Naive thymus-derived CD8-positive, alpha-beta T cell (primary cell): ENCODE data around the gene OOSP3. TPM values are rescaled to one million over a fixed set of nuclear protein-coding genes. Genes with fewer than 3 reads are reported as not detected.
A peak's percentile ranks its signal among the peaks of the same experiment; 100 is the strongest.
"Not testable (repeated sequence)": the region's sequence is repeated elsewhere in the genome, so short reads cannot be mapped to it uniquely, and the experiment has no call there.

Source experiments
- ATAC-seq, 2 donors: fragments of 150-1000 bp; cut with Tn5 transposase in 1 of 2; sonication (Bioruptor Pico), chemical (Tn5 transposase) in 1 of 2; 1 replicate in 1 of 2; 2 replicates in 1 of 2; pipeline ENCODE4 v1.10.0; 2021; ENCODE audit warnings: mild to moderate bottlenecking in 2 of 2, moderate library complexity in 2 of 2
- POLR2A ChIA-PET: fragments of 350-600 bp; sonication (Branson Sonifier 250); formaldehyde crosslinking; loops from one replicate; lab custom pipeline; 2021; ENCODE audit warnings: antibody characterized with exemption; lab: Charles Lee
- DNase-seq, 10 donors: peaks; one replicate each; pipeline versions ENCODE4 v3.0.0 to v3.0.0-alpha.2; 2020 to 2022
- H3K27ac Mint-ChIP-seq, 10 donors: one replicate each; pipeline ENCODE4 v1.8.0; 2020 to 2022; ENCODE audit warnings: mild to moderate bottlenecking in 10 of 10, mixed read lengths in 10 of 10, moderate library complexity in 4 of 10, inconsistent platforms in 1 of 10
- H3K27me3 Mint-ChIP-seq, 5 donors: one replicate each; pipeline ENCODE4 v1.8.0; 2021 to 2022; ENCODE audit warnings: mixed read lengths in 5 of 5
- H3K36me3 Mint-ChIP-seq, 3 donors: one replicate each; pipeline ENCODE4 v1.8.0; 2020 to 2022; ENCODE audit warnings: mixed read lengths in 3 of 3, mild to moderate bottlenecking in 2 of 3, inconsistent platforms in 1 of 3
- H3K4me1 Mint-ChIP-seq, 4 donors: one replicate each; pipeline ENCODE4 v1.8.0; 2021 to 2022; ENCODE audit warnings: mixed read lengths in 4 of 4
- H3K4me3 Mint-ChIP-seq, 10 donors: one replicate each; pipeline ENCODE4 v1.8.0; 2020 to 2022; ENCODE audit warnings: mild to moderate bottlenecking in 10 of 10, mixed read lengths in 10 of 10, moderate library complexity in 6 of 10, inconsistent platforms in 1 of 10
- H3K9me3 Mint-ChIP-seq, 9 donors: one replicate each; pipeline ENCODE4 v1.8.0; 2020 to 2022; ENCODE audit warnings: mixed read lengths in 9 of 9, mild to moderate bottlenecking in 3 of 9, inconsistent platforms in 1 of 9, moderate library complexity in 1 of 9
- polyA plus RNA-seq, 3 donors: library from polyadenylated mRNA; unstranded; fragments of 300-500 nt; fragmentation: Illumina TruSeq; gene quantifications; one replicate each; pipeline ENCODE4 v1.2.3, GENCODE V29; 2021
- total RNA-seq, 8 experiments: library from RNA in 2 of 8; stranded (reverse) in 2 of 8; gene quantifications; one replicate each; pipeline ENCODE4 v1.2.3 and lab custom pipeline; 2021 to 2026

The OOSP3 gene
- not detected for total RNA-seq
- under 1 TPM in 1 of 3 donors, not detected in 2; 0.43 TPM for polyA plus RNA-seq
- 0 reads per million in 6 experiments for total RNA-seq (lab: John Stamatoyannopoulos, UW)

GRCh38 chr11:59878575-59878974, at the start of gene OOSP3:
TSS of gene OOSP3 (plus strand) at chr11:59878782. CDS start at chr11:59878809, 27 bp downstream.
- H3K4me1 Mint-ChIP-seq: no peaks in the 10 kb centered on the region
- H3K36me3 Mint-ChIP-seq: no peaks in the 10 kb centered on the region
- H3K27ac Mint-ChIP-seq: no peak within 1 kb of the TSS
- H3K27me3 Mint-ChIP-seq: peaks cover 8 to 36% (median 16%) of the 10 kb centered on the region in 5 donors
- ATAC-seq (no peak), DNase-seq (no peak)
- no peaks in the 10 kb centered on the region for H3K9me3 Mint-ChIP-seq
- no peak within 1 kb of the TSS for H3K4me3 Mint-ChIP-seq
- POLR2A ChIA-PET: no interaction called here

GRCh38 chr11:59829358-59829757, 49.2 kb upstream of the OOSP3 start:
- H3K36me3 Mint-ChIP-seq: no peaks in the 10 kb centered on the region
- H3K4me1 Mint-ChIP-seq: no peaks in the 10 kb centered on the region
- no peak for DNase-seq
- ATAC-seq: no peak
- POLR2A ChIA-PET: no interaction called here
- H3K27me3 Mint-ChIP-seq: peaks cover 0 to 5% (median 2%) of the 10 kb centered on the region in 5 donors
- H3K27ac Mint-ChIP-seq: no peak overlapping the region
- H3K9me3 Mint-ChIP-seq: no peaks in the 10 kb centered on the region
- H3K4me3 Mint-ChIP-seq: no peak overlapping the region

GRCh38 chr11:59833602-59834001, 45.0 kb upstream of the OOSP3 start:
- H3K27me3 Mint-ChIP-seq: peaks cover 0 to 2% (median 0%) of the 10 kb centered on the region in 5 donors
- no peaks in the 10 kb centered on the region for H3K4me1 Mint-ChIP-seq
- H3K27ac Mint-ChIP-seq: no peak overlapping the region
- H3K4me3 Mint-ChIP-seq: no peak overlapping the region
- no peaks in the 10 kb centered on the region for H3K36me3 Mint-ChIP-seq
- POLR2A ChIA-PET: no interaction called here
- no peak for DNase-seq
- no peaks in the 10 kb centered on the region for H3K9me3 Mint-ChIP-seq
- no peak for ATAC-seq

DNA sequence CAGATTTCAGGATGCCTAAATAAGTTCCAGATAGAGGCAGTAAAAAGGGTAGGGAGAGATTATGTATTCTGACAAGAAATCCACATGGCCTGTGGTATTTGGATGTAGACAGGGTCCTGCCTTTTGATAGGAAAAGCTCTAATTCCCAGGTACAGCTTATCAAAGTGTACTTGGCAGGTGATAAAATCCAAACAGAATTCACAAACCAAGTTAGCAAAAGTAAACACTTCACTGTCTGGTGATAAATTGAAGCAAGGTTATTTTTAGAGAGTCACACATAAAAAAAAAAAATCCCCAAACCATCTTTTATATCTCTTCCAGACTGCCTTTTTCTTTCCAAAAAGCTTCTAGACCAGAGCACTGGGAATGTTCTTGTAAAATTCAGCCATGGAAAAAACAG, 39.0 kb upstream of the OOSP3 start:
- ATAC-seq: no peak
- Mint-ChIP-seq H3K4me3 (no peak overlapping the region), H3K4me1 (no peaks in the 10 kb centered on the region), H3K9me3 (no peaks in the 10 kb centered on the region), H3K27ac (no peak overlapping the region), H3K36me3 (no peaks in the 10 kb centered on the region), H3K27me3 (peaks cover 0 to 10% (median 1%) of the 10 kb centered on the region in 5 donors)
- no peak for DNase-seq
- POLR2A ChIA-PET: no interaction called here

DNA sequence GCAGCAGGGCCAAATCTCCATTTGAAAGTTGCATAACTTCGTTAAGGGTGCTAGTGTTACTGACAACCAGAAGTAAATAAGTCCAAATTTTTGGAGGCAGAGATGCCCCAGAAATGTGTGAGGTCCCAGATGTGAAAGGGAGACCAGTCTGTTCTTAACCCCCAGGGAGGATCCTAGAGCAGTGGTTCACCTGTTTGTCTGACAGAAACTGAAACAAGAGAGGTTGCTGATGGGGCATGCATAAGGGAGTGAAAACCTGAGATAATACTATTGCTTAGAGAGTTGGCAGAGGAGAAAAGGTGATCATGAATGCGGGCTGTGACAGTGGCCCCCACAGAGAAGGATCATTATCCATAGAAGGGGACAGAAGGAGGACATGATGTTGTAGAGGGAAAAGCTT, 37.1 kb upstream of the OOSP3 start:
- H3K27ac Mint-ChIP-seq: no peak overlapping the region
- no peaks in the 10 kb centered on the region for H3K9me3 Mint-ChIP-seq
- DNase-seq (no peak), ATAC-seq (no peak)
- H3K36me3 Mint-ChIP-seq: no peaks in the 10 kb centered on the region
- H3K4me1 Mint-ChIP-seq: no peaks in the 10 kb centered on the region
- no peak overlapping the region for H3K4me3 Mint-ChIP-seq
- POLR2A ChIA-PET: interaction anchor here (0.5 kb wide), 1 partner anchor 511 kb away, joined by 4 read pairs; no protein-coding TSS in a partner anchor
- peaks cover 0 to 10% (median 1%) of the 10 kb centered on the region in 5 donors for H3K27me3 Mint-ChIP-seq

DNA sequence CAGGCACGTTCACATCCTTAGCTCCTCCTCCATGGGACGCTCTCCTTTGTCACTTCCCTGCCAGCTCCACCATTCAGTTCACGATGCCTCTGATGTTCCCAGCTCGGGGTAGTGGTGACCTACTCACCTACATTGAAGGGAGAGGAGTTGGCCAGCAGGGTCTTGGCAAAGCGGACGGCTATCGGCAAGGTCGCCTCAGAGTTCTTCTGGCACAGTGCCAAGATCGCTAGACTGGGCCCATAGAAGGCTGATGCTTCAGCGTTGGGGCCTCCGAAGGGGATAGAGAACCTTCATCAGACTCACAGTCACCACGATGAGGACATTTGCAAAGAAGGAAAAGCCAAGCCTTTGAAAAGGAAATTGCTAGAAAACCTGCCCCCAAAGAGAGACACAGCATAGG, 36.3 kb upstream of the OOSP3 start:
- no peak for ATAC-seq
- no peaks in the 10 kb centered on the region for H3K9me3 Mint-ChIP-seq
- H3K4me1 Mint-ChIP-seq: no peaks in the 10 kb centered on the region
- no peaks in the 10 kb centered on the region for H3K36me3 Mint-ChIP-seq
- DNase-seq: no peak
- H3K27me3 Mint-ChIP-seq: peaks cover 0 to 10% (median 2%) of the 10 kb centered on the region in 5 donors
- H3K4me3 Mint-ChIP-seq: no peak overlapping the region
- no peak overlapping the region for H3K27ac Mint-ChIP-seq
- POLR2A ChIA-PET: interaction anchor here (0.5 kb wide), 1 partner anchor 512 kb away, joined by 4 read pairs; no protein-coding TSS in a partner anchor

DNA sequence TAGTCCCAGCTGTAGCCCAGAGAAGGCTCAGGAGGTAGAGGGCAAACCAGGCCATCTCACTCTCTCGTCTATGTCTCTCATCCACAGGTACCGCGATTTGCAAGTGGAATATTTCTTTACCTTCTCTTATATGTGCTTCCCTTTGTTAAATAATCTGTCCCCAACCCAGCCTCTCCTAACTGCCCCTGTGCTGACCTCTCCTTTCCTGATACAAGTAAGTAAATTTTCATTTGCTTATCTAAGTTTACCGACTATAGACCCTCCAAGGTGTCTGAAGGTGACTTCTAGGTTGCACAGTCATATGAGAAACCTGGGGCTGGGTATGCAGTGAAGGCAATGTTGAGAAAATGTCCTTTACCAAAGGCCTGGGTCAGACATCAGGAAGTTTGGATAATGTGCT, 33.2 kb upstream of the OOSP3 start, which contains the start of gene CBLIF:
Gene CBLIF (minus strand): TSS at position 101 of the 400 bp plus-strand sequence. CDS start 46 bp downstream, at position 55.
- Mint-ChIP-seq H3K27me3 (peaks cover 0 to 10% (median 2%) of the 10 kb centered on the region in 5 donors), H3K36me3 (peaks cover 0 to under 1% (median 0%) of the 10 kb centered on the region in 3 donors), H3K27ac (no peak within 1 kb of the TSS), H3K4me3 (no peak within 1 kb of the TSS), H3K9me3 (peaks cover 0 to 4% (median 0%) of the 10 kb centered on the region in 9 donors), H3K4me1 (no peaks in the 10 kb centered on the region)
- POLR2A ChIA-PET: no interaction called here
- ATAC-seq: no peak
- DNase-seq: no peak

DNA sequence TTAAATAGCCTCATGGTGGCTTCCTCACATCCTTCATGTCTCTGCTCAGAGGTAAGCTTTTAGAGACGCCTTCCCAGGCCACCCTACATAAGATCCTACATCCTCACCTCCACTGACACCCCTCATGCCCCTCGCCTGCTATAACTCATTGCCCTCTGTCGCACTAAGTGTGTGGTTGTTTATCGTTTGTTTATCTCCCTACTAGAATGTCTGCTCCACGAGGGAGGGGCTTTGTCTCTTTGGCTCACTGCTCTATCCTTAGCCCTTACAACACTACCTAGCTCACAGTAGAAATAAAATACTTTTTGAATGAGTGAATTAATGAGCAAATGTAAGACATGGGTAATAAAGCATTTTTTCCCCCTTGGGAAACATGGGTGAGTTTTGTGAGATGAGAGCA, 32.0 kb upstream of the OOSP3 start:
- DNase-seq (no peak), ATAC-seq (no peak)
- Mint-ChIP-seq H3K4me3 (no peak overlapping the region), H3K4me1 (no peaks in the 10 kb centered on the region), H3K27me3 (peaks cover 0 to 13% (median 3%) of the 10 kb centered on the region in 5 donors), H3K36me3 (peaks cover 0 to 4% (median 0%) of the 10 kb centered on the region in 3 donors), H3K9me3 (peaks cover 0 to 4% (median 0%) of the 10 kb centered on the region in 9 donors), H3K27ac (no peak overlapping the region)
- POLR2A ChIA-PET: no interaction called here

GRCh38 chr11:59847626-59848025, 31.0 kb upstream of the OOSP3 start:
- POLR2A ChIA-PET: no interaction called here
- H3K27ac Mint-ChIP-seq: no peak overlapping the region
- H3K36me3 Mint-ChIP-seq: peaks cover 0 to 4% (median 0%) of the 10 kb centered on the region in 3 donors
- H3K9me3 Mint-ChIP-seq: peaks cover 0 to 4% (median 0%) of the 10 kb centered on the region in 9 donors
- DNase-seq (no peak), ATAC-seq (no peak)
- H3K27me3 Mint-ChIP-seq: peaks cover 0 to 4% (median 1%) of the 10 kb centered on the region in 5 donors
- no peak overlapping the region for H3K4me3 Mint-ChIP-seq
- H3K4me1 Mint-ChIP-seq: no peaks in the 10 kb centered on the region

DNA sequence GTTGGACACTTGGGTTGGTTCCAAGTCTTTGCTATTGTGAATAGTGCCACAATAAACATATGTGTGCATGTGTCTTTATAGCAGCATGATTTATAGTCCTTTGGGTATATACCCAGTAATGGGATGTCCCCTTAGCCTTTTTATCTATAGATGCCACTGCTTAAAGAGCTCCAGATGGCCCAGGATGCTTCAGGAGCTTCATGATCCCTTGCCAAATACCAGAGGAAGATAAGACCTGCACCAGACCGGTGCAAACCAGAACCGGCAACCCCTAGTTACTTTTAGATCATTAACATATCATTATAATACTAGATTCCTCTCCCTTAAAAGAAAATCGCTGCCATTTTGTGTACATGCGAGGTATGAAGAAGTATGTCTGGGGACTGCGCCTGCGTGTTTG, 30.1 kb upstream of the OOSP3 start:
- POLR2A ChIA-PET, H3K27ac Mint-ChIP-seq, ATAC-seq, H3K4me3 Mint-ChIP-seq, DNase-seq, H3K27me3 Mint-ChIP-seq, H3K9me3 Mint-ChIP-seq, H3K36me3 Mint-ChIP-seq, H3K4me1 Mint-ChIP-seq: not testable (repeated sequence)

DNA sequence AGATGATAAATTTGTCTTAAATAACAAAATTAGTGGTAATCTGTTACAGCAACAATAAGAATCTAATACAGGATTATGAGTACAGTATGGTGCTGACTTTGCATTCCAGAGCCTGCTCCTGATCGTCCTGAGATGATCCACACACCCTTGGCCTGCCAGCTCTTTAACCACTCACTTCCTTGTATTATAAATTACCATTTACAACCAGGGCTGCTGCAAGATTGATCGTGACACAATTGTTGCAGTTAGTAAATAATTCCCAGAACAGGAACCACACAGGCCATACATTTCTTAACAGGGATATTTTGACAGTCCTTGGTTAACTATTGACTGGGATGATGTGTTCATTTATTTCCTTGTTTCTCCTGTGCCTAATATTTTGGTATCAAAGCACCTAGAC, 29.5 kb upstream of the OOSP3 start:
- ATAC-seq (no peak), DNase-seq (no peak)
- Mint-ChIP-seq H3K27ac (no peak overlapping the region), H3K27me3 (peaks cover 0 to 4% (median 3%) of the 10 kb centered on the region in 5 donors), H3K4me1 (no peaks in the 10 kb centered on the region), H3K4me3 (no peak overlapping the region), H3K9me3 (peaks cover 0 to 4% (median 0%) of the 10 kb centered on the region in 9 donors), H3K36me3 (peaks cover 0 to 4% (median 0%) of the 10 kb centered on the region in 3 donors)
- POLR2A ChIA-PET: no interaction called here

- H3K36me3 Mint-ChIP-seq, DNase-seq, H3K4me3 Mint-ChIP-seq, H3K27ac Mint-ChIP-seq, POLR2A ChIA-PET, H3K27me3 Mint-ChIP-seq, ATAC-seq, H3K9me3 Mint-ChIP-seq, H3K4me1 Mint-ChIP-seq: not testable (repeated sequence)
Observed at GRCh38 chr11:59849551-59849950, 29.0 kb upstream of the OOSP3 start.

DNA sequence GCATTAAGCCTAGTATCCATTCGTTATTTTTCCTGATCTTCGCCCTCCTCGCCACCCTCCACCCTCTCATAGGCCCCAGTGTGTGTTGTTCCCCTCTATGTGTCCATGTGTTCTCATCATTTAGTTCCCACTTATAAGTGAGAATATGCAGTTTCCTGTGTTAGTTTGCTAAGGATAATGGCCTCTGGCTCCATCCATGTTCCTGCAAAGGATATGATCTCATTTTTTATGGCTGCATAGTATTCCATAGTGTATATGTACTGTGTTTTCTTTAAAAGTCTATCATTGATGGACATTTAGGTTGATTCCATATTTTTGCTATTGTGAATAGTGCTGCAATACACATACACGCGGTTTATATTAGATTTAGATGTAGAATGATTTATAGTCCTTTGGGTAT, 27.2 kb upstream of the OOSP3 start:
- ATAC-seq, H3K27me3 Mint-ChIP-seq, DNase-seq, H3K9me3 Mint-ChIP-seq, H3K4me1 Mint-ChIP-seq, POLR2A ChIA-PET, H3K4me3 Mint-ChIP-seq, H3K36me3 Mint-ChIP-seq: not testable (repeated sequence)
- H3K27ac Mint-ChIP-seq: peak overlapping the region in 1 of 10 donors; percentile 5

GRCh38 chr11:59854871-59855270, 23.7 kb upstream of the OOSP3 start:
- H3K27me3 Mint-ChIP-seq: peaks cover 2 to 19% (median 8%) of the 10 kb centered on the region in 5 donors
- POLR2A ChIA-PET: no interaction called here
- DNase-seq (no peak), ATAC-seq (no peak)
- no peak overlapping the region for H3K4me3 Mint-ChIP-seq
- no peaks in the 10 kb centered on the region for H3K9me3 Mint-ChIP-seq
- H3K36me3 Mint-ChIP-seq: peaks cover 0 to 4% (median 0%) of the 10 kb centered on the region in 3 donors
- H3K27ac Mint-ChIP-seq: no peak overlapping the region
- peaks cover 0 to 10% (median 0%) of the 10 kb centered on the region in 4 donors for H3K4me1 Mint-ChIP-seq
